Panc1 (cell line): ENCODE results near the gene NEGR1. TPM values are rescaled to one million over a fixed set of nuclear protein-coding genes. Genes with fewer than 3 reads are reported as not detected.

ENCODE experiments used
- ATAC-seq: fragments of 200-7000 bp; cut with Tn5 transposase; 2 replicates; pipeline ENCODE4 v1.9.1; 2020; ENCODE audit warnings: mild to moderate bottlenecking, moderate library complexity
- BruUV-seq: library from RNA; stranded (reverse); fragments of 400-500 nt; replicated peaks from 2 replicates; lab custom pipeline; 2021; lab: Mats Ljungman, UMichigan
- CTCF ChIA-PET: fragments of 300-600 bp; sonication (Branson Sonifier 250); formaldehyde crosslinking; loops from one replicate; lab custom pipeline; 2022; ENCODE audit warnings: antibody characterized with exemption; lab: Charles Lee
- POLR2A ChIA-PET: fragments of 300-600 bp; sonication (Branson Sonifier 250); formaldehyde crosslinking; loops from one replicate; lab custom pipeline; 2022; ENCODE audit warnings: antibody characterized with exemption; lab: Charles Lee
- DNase-seq: peaks from one replicate; pipeline ENCODE4 v3.0.0-alpha.2; 2010; ENCODE audit warnings: low read depth, low spot score
- H3K27ac ChIP-seq: 2 replicates; pipeline ENCODE4 v1.5.1; 2011; ENCODE audit warnings: mild to moderate bottlenecking, low read length, inconsistent platforms
- H3K27me3 ChIP-seq: fragments of 200-500 bp; sonication (Bioruptor generic); 2 replicates; pipeline ENCODE4 v1.6.0; 2014; ENCODE audit warnings: low read length, inconsistent platforms; ENCODE audit not compliant: control insufficient read depth, insufficient read depth
- H3K36me3 ChIP-seq: fragments of 200-500 bp; sonication (Bioruptor generic); 2 replicates; pipeline ENCODE4 v1.5.1; 2014; ENCODE audit warnings: inconsistent platforms, mild to moderate bottlenecking, low read length, moderate library complexity; ENCODE audit not compliant: control insufficient read depth, insufficient read depth
- H3K4me1 ChIP-seq: 2 replicates; pipeline ENCODE4 v1.5.1; 2011; ENCODE audit warnings: inconsistent platforms, mild to moderate bottlenecking, low read length, moderate library complexity; ENCODE audit not compliant: control insufficient read depth, insufficient read depth
- H3K4me3 ChIP-seq, 2 experiments: 2 replicates each; pipeline ENCODE4 v1.5.1; 2011 to 2012; ENCODE audit warnings: low read depth in 2 of 2, low read length in 2 of 2, mild to moderate bottlenecking in 2 of 2, inconsistent platforms in 1 of 2, moderate library complexity in 1 of 2
- H3K9me3 ChIP-seq: fragments of 200-500 bp; sonication (Bioruptor generic); 2 replicates; pipeline ENCODE4 v1.5.1; 2014; ENCODE audit warnings: low read depth, mild to moderate bottlenecking, inconsistent platforms, low read length, moderate library complexity; ENCODE audit not compliant: control insufficient read depth, insufficient read depth
- CTCF ChIP-seq: fragments of 450-650 bp; IDR thresholded peaks from 2 replicates; pipeline ENCODE4 v1.5.1; 2017; ENCODE audit warnings: mild to moderate bottlenecking
- POLR2AphosphoS5 ChIP-seq: IDR thresholded peaks from 2 replicates; pipeline ENCODE4 v1.6.1; 2012; ENCODE audit warnings: mild to moderate bottlenecking, low read depth, low read length, moderate library complexity
- REST ChIP-seq, 2 experiments: IDR thresholded peaks; 2 replicates each; pipeline ENCODE4 v1.6.1; 2011 to 2012; ENCODE audit warnings: low read depth in 2 of 2, control low read depth in 1 of 2, low read length in 1 of 2, mild to moderate bottlenecking in 1 of 2, moderate library complexity in 1 of 2; ENCODE audit not compliant: insufficient read depth in 1 of 2
- SIN3A ChIP-seq: IDR thresholded peaks from 2 replicates; pipeline ENCODE4 v1.6.1; 2012; ENCODE audit warnings: low read depth, mild to moderate bottlenecking, low read length, moderate library complexity, borderline replicate concordance; ENCODE audit not compliant: insufficient read depth
- TCF7L2 ChIP-seq: IDR thresholded peaks from 2 replicates; pipeline ENCODE4 v1.6.1; 2011; ENCODE audit warnings: mild to moderate bottlenecking, low read depth, low read length, inconsistent platforms
- in situ Hi-C: cut with HindIII; loops from 2 replicates; pipeline ENCODE4 v1.10.0; 2016; ENCODE audit warnings: low sequenced_read_pairs, low pct_unique_long_range_greater_than_20kb
- intact Hi-C: fragments of 100-400 bp; cut with micrococcal nuclease; formaldehyde crosslinking; loops from one replicate; pipeline ENCODE4 v1.10.0; 2022; ENCODE audit not compliant: unreplicated experiment
- total RNA-seq: library from RNA; stranded (reverse); gene quantifications from one replicate; pipeline ENCODE4 v1.2.1, GENCODE V29; 2021; ENCODE audit not compliant: unreplicated experiment

NEGR1 gene
- total RNA-seq, 1 experiment from 2014 or later: 2.7 TPM

- in situ Hi-C loops (no loop called here), intact Hi-C loops (no loop called here)
- no peaks in the 10 kb centered on the region for H3K9me3 ChIP-seq
- ATAC-seq (no peak), DNase-seq (no peak)
- H3K36me3 ChIP-seq: no peaks in the 10 kb centered on the region
- no peak overlapping the region for H3K4me3 ChIP-seq
- no peak for TF ChIP-seq TCF7L2
- no peak for TF ChIP-seq SIN3A
- no peak for TF ChIP-seq POLR2AphosphoS5
- no peak for TF ChIP-seq CTCF
- no peak for TF ChIP-seq REST (IDR thresholded peaks at IDR 0.05; ENCODE audit: insufficient read depth in 1 of 2, low read depth in 2 of 2, low read length in 1 of 2)
- CTCF ChIA-PET: no interaction called here
- POLR2A ChIA-PET: no interaction called here
- H3K27ac ChIP-seq: no peak overlapping the region
- no TSS peak for BruUV-seq
- H3K27me3 ChIP-seq: no peaks in the 10 kb centered on the region
- H3K4me1 ChIP-seq: no peaks in the 10 kb centered on the region
These were observed 503.4 kb downstream of the NEGR1 start for GRCh38 chr1:71778940-71779339.

GRCh38 chr1:71777094-71777493 is 505.2 kb downstream of the NEGR1 start:
- DNase-seq (no peak), ATAC-seq (no peak)
- TF ChIP-seq CTCF (no peak), REST (IDR thresholded peaks at IDR 0.05; ENCODE audit: insufficient read depth in 1 of 2, low read depth in 2 of 2, low read length in 1 of 2) (no peak), SIN3A (no peak), TCF7L2 (no peak), POLR2AphosphoS5 (no peak)
- POLR2A ChIA-PET: no interaction called here
- H3K27me3 ChIP-seq: no peaks in the 10 kb centered on the region
- CTCF ChIA-PET: no interaction called here
- H3K4me1 ChIP-seq: no peaks in the 10 kb centered on the region
- no peaks in the 10 kb centered on the region for H3K9me3 ChIP-seq
- H3K27ac ChIP-seq: no peak overlapping the region
- H3K36me3 ChIP-seq: no peaks in the 10 kb centered on the region
- intact Hi-C loops: no loop called here
- in situ Hi-C loops: no loop called here
- BruUV-seq: no TSS peak
- no peak overlapping the region for H3K4me3 ChIP-seq
